Activated T-cell treated with anti-CD3 and anti-CD28 coated beads, Interleukin-2, amount 50 U/mL, for 48 hours (primary cell): Measurements from ENCODE around the gene IFI35.
"Not testable (repeated sequence)": the region's sequence is repeated elsewhere in the genome, so short reads cannot be mapped to it uniquely, and the experiment has no call there.

Source experiments
- DNase-seq, 2 experiments: peaks; one replicate each; pipeline ENCODE4 v3.0.0-alpha.2; 2020

The IFI35 gene

GRCh38 chr17:42997984-42998938, 8.3 kb upstream of the IFI35 start, which contains the start of gene RPL27:
TSS of gene RPL27 (plus strand) at chr17:42998419. CDS start at chr17:42998751, 332 bp downstream.
- DNase-seq = peak; percentile 97

DNA sequence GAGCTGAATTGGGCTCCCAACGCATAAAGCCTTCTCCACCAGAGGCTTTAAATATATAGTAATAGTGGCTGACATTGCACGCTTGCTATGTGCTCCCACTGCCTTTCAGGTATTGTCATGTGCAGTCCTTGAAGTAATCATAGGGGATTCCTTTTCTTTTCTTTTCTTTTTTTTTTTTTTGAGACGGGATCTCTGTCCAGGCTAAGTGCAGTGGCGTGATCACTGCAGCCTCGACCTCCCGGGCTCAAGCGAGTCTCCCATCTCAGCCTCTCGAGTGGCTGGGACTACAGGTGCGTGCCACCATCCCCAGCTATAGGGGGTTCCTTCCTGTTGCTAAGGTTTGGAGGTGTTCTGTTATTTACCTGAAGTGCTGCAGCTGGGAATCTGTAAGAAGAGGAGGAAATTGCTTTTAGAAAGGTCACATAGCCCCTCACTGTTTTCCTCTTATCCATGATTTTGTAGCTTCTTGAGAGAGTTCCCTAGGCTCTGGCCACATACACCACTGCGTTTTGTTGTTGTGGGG, 7.5 kb upstream of the IFI35 start:
- no peak for DNase-seq

DNA sequence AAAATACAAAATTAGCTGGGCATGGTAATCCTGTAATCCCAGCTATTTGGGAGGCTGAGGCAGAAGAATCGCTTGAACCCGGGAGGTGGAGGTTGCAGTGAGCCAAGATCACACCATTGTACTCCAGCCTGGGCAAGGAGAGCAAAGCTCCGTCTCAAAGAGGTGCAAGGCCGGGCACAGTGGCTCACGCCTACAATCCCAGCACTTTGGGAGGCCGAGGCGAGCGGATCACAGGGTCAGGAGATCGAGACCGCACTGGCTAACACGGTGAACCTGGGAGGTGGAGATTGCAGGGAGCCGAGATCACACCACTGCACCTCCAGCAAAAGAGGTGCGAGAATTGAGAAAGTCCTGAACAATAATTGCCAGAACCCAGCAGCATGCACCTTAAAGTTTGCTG, 5.7 kb upstream of the IFI35 start:
- DNase-seq = not testable (repeated sequence)

- DNase-seq = peak in 1 of 2 experiments; percentile 44
Measured at GRCh38 chr17:43003542-43004172, 2.9 kb upstream of the IFI35 start.

DNA sequence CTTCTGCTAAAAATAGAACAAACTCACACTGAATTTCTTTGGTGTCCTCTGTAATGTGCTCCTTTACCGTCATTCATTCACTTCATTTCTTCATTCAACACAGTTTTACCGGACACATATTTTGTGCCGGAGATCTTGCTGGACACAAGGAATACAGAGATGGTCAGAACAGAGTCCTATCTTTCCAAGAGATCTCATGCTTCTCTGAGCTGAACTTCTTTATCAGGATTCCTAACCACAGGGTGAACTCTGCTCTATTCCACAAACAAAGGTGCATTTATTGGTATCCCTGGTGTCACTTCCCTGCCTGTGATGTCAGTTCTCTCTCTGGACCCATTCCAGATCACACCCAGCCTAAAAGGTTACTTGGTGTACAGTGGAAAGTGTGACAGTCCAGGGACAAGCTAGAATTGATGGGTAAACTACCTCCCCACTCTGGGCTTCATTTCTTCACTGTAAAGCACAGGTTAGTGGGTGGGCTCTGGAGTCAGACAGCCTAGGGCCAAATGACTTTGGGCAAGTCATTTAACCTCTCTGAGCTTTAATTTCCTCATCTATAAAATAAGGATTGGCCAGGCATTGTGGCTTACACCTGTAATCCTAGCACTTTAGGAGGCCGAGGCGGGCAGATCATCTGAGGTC, 4.2 kb downstream of the IFI35 start:
- DNase-seq = no peak

GRCh38 chr17:43011728-43012472, 5.3 kb downstream of the IFI35 start:
- no peak for DNase-seq

- DNase-seq = no peak
Measured at GRCh38 chr17:43013296-43013695, 6.7 kb downstream of the IFI35 start.

- no peak for DNase-seq
Measured at GRCh38 chr17:43014020-43014648, 7.5 kb downstream of the IFI35 start.

DNA sequence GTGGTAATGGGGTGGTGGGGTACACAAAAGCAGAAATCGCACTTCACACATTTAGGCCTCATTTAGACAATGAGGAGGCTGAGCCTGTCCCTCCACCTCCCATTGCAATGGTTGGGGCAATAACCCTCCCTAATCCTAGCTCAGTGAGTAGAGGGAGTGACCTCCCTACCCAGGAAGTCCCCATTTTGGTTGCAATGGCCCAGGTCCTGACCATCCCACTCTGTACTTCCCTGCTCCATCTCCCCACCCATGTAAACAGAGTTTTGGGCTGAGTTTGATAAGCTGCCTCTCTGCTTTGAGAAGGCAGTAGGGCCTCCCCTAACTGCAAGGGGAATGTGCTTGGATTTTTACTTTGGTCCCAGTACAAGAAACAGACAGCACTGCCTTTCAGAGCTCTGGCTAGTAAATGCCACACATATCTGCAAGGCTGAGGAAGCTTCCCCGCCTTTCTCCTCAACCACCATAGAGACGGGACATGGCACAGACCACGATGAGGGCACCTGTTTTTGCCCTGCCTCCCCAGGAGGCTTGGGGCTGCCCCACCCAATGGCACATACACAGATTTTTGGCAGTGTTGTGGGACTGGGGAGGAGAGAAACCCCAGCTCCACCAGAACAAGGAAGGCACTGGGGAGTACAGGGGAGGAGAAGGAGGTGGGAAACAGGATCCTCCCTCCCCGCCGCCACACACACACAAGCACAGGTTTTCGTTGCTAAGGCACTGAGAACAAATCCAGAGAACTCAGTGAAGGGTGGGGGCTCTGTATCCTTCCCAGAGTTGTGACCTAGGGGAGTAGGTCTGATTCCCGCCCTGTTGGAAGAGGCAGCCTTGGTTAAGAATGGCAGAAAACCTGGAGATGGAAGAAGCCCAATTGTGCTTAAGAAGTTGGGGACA, 8.3 kb downstream of the IFI35 start:
- DNase-seq = no peak

DNA sequence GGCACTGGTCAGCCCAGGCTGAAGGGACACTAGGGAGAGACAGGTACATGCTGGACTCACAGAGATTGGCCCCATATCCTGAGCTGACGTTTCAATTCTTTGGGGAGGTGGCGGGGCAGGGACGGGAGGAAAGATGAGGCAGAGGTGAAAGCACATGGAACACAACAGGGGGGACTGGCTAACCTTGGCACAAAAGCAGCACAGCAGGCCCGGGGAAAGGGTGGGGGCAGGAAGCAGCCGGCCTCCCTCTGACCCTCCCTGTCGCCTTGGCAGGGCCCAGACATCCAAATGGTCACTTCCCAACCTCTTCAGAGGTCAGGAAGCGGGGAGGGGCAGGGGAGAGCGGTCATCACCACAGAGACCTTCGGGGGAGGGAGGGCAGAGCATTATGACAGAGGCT, 9.0 kb downstream of the IFI35 start:
- DNase-seq = no peak

DNA sequence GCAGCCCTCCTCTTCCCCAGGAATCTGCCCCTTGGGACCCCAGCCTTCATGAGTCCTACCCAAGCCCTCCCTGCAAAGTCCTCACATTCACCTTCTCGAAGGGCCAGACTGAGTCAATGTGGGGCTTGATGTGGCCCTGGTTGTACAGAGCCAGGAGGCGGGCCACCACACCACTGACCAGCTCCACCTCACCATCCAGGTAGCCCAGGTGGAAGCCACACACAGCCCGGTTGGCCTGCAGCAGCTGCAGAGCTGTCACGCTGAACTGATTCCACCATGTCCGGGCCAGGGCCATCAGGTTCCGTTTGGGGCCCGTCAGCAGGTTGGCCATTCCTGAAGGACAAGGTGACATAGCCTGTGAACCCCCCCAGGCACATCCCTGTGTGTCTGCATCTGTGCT, 9.6 kb downstream of the IFI35 start:
- no peak for DNase-seq

DNA sequence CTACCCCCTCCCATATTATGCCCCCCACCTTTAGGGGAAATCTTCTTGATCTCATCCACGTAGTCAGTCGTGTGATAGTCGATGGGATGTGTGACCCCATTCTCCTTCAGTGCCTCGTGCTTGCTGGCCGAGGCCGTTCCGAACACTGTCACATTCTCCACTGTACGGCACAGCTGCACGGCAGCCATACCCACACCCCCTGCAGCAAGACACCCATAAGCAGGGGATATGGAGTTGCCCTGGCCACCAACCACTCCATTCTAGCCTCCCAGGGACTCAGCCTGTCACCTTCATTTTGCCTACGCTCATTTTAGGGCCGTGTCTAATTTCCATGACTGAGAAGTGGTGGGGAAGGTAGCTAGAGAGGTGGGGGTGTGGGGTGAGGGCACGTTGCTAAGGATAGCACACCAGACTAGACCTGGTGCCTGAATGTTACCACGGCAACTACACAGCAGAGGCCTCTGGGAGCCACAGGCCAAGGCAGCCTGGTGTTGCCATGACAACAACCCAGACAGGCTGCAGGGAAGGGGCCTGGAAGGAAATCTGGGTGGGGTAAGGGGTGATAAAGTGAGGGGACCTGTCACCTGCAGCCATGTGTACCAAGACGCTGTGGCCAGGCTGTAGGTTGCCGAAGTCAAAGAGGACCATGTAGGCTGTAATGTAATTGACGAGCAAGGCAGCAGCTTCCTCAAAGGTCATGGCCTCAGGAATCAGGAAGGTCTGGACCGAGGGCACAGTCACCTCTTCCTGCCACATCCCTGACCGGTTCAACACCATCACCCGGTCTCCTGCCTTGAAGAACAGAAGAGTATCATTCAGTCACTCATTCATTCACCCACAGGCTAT, 11.6 kb downstream of the IFI35 start:
- no peak for DNase-seq

DNA sequence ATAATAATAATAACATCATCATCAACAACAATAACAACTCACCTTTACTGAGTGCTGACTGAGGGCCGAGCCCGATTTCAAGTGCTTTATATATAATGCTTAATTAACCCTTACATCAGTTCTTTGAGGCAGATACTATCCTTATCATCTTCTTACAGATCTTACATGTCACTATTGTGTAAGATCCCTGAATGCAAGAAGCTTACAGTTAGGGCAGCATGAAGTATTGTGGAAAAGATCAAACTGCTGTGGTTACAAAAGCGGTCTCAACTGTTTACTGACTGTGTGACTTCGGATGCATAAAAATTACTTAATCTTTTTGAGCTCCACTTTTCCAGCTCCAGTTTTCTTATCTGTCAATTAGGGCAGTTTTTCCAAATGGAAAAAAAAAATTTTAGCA, 12.3 kb downstream of the IFI35 start:
- no peak for DNase-seq

GRCh38 chr17:43019418-43019817, 12.8 kb downstream of the IFI35 start:
- no peak for DNase-seq

- DNase-seq = no peak
Measured at GRCh38 chr17:43020030-43020621, 13.5 kb downstream of the IFI35 start.

DNA sequence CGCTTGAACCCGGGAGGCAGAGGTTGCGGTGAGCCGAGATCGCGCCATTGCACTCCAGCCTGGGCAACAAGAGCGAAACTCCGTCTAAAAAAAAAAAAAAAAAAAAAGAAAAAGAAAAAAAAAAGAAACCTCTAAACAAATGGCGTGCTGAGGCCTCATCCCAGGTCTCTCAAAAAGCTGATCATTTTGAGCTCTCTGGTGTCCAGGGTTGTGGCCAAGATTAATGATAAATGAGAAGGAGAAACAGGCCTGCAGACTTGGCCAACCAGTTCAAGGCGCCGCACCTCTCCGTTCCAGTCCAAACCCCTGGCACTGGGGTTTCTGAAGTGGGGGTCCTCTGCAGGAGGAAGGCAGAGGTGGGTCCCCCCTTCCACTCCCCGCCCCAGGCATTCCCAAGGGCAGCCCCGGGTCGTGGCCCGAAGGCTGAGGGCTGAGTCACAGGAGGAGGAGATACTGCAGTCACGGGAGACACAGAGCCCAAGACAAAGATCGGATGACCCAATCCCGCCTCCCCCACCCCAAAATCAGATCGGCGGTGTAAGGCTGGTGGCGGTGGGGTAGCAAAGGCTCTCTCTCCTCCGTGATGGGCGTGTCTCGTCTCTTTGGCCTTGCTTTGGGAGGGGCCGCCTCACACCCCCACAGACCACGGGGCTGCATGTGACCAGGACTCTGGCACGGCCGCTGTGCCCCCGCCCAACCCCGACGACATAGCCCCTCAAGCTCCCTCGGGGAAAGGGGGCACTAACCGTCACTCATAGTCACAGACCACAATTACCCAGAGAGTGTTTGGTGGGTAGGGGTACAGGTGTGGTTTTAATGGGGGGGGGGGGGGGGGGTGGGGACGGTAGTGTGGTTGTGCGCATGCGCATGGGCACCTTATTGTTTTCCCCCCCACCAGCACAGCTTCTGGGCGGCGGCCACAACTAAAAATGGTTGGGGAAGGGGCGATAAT, 14.5 kb downstream of the IFI35 start:
- DNase-seq = no peak

- DNase-seq = peak; percentile 78 to 80
Measured at GRCh38 chr17:43021741-43022512, 15.3 kb downstream of the IFI35 start, which contains the start of gene VAT1. TSS of gene VAT1 (minus strand) at chr17:43022385. CDS start at chr17:43022322, 63 bp downstream.
